Measurements from ENCODE around the gene CAP2. TPM values are rescaled to one million over a fixed set of nuclear protein-coding genes. Genes with fewer than 3 reads are reported as not detected.
"Not testable (repeated sequence)": the region's sequence is repeated elsewhere in the genome, so short reads cannot be mapped to it uniquely, and the experiment has no call there.

CAP2 gene
- total RNA-seq, 1 donor from 2014 or later, result not detected

- no peak overlapping the region for H3K4me3 Mint-ChIP-seq
Observed at GRCh38 chr6:17530321-17530835, 137.0 kb downstream of the CAP2 start.

GRCh38 chr6:17536586-17536985 is 143.2 kb downstream of the CAP2 start:
- Mint-ChIP-seq H3K36me3 (ENCODE audit: low read depth) (no peaks in the 10 kb centered on the region), H3K4me3 (no peak overlapping the region), H3K27ac (no peak overlapping the region), H3K4me1 (no peaks in the 10 kb centered on the region), H3K9me3 (no peaks in the 10 kb centered on the region), H3K27me3 (peaks cover 9% of the 10 kb centered on the region)
- no peak for DNase-seq
- intact Hi-C loops (cut with micrococcal nuclease), result no loop called here

More at GRCh38 chr6:17530321-17530835, 137.0 kb downstream of the CAP2 start:
- intact Hi-C loops (cut with micrococcal nuclease), result no loop called here
- DNase-seq, result no peak
- no peaks in the 10 kb centered on the region for H3K9me3 Mint-ChIP-seq
- H3K4me1 Mint-ChIP-seq, result no peaks in the 10 kb centered on the region
- no peaks in the 10 kb centered on the region for H3K36me3 Mint-ChIP-seq (ENCODE audit: low read depth)
- H3K27ac Mint-ChIP-seq, result no peak overlapping the region
- H3K27me3 Mint-ChIP-seq, result peaks cover 13% of the 10 kb centered on the region

GRCh38 chr6:17542243-17542642 is 148.8 kb downstream of the CAP2 start:
- Mint-ChIP-seq H3K36me3 (ENCODE audit: low read depth) (no peaks in the 10 kb centered on the region), H3K27me3 (peaks cover 5% of the 10 kb centered on the region), H3K4me1 (no peaks in the 10 kb centered on the region), H3K4me3 (no peak overlapping the region), H3K9me3 (no peaks in the 10 kb centered on the region), H3K27ac (no peak overlapping the region)
- DNase-seq, result no peak
- intact Hi-C loops (cut with micrococcal nuclease), result no loop called here

GRCh38 chr6:17545681-17546080 is 152.3 kb downstream of the CAP2 start:
- DNase-seq; H3K27me3 Mint-ChIP-seq; H3K27ac Mint-ChIP-seq; H3K4me1 Mint-ChIP-seq; H3K9me3 Mint-ChIP-seq; H3K4me3 Mint-ChIP-seq; intact Hi-C loops (cut with micrococcal nuclease); H3K36me3 Mint-ChIP-seq (ENCODE audit: low read depth): not testable (repeated sequence)

- DNase-seq, result no peak
- H3K27ac Mint-ChIP-seq, result no peak overlapping the region
- H3K4me3 Mint-ChIP-seq, result no peak overlapping the region
- intact Hi-C loops (cut with micrococcal nuclease), result no loop called here
- H3K36me3 Mint-ChIP-seq (ENCODE audit: low read depth), result no peaks in the 10 kb centered on the region
- peaks cover 5% of the 10 kb centered on the region for H3K27me3 Mint-ChIP-seq
- H3K4me1 Mint-ChIP-seq, result no peaks in the 10 kb centered on the region
- no peaks in the 10 kb centered on the region for H3K9me3 Mint-ChIP-seq
Observed at GRCh38 chr6:17551383-17551958, 158.1 kb downstream of the CAP2 start.

GRCh38 chr6:17552861-17553260 is 159.5 kb downstream of the CAP2 start:
- no peaks in the 10 kb centered on the region for H3K4me1 Mint-ChIP-seq
- H3K9me3 Mint-ChIP-seq, result no peaks in the 10 kb centered on the region
- DNase-seq, result no peak
- H3K36me3 Mint-ChIP-seq (ENCODE audit: low read depth), result no peaks in the 10 kb centered on the region
- intact Hi-C loops (cut with micrococcal nuclease), result no loop called here
- no peak overlapping the region for H3K27ac Mint-ChIP-seq
- H3K4me3 Mint-ChIP-seq, result no peak overlapping the region
- peaks cover 8% of the 10 kb centered on the region for H3K27me3 Mint-ChIP-seq

- no peak overlapping the region for H3K4me3 Mint-ChIP-seq
- intact Hi-C loops (cut with micrococcal nuclease), result no loop called here
- DNase-seq, result no peak
- H3K4me1 Mint-ChIP-seq, result no peaks in the 10 kb centered on the region
- H3K27ac Mint-ChIP-seq, result no peak overlapping the region
- H3K9me3 Mint-ChIP-seq, result peaks cover 8% of the 10 kb centered on the region
- peaks cover 4% of the 10 kb centered on the region for H3K27me3 Mint-ChIP-seq
- no peaks in the 10 kb centered on the region for H3K36me3 Mint-ChIP-seq (ENCODE audit: low read depth)
Observed at GRCh38 chr6:17556014-17556413, 162.6 kb downstream of the CAP2 start.

- Mint-ChIP-seq H3K27ac (no peak overlapping the region), H3K36me3 (ENCODE audit: low read depth) (peaks cover 1% of the 10 kb centered on the region), H3K4me1 (no peaks in the 10 kb centered on the region), H3K9me3 (peaks cover 15% of the 10 kb centered on the region), H3K27me3 (peaks cover 4% of the 10 kb centered on the region), H3K4me3 (no peak overlapping the region)
- DNase-seq, result no peak
- intact Hi-C loops (cut with micrococcal nuclease), result no loop called here
Observed at GRCh38 chr6:17562636-17563035, 169.2 kb downstream of the CAP2 start.

- Mint-ChIP-seq H3K27ac (no peak overlapping the region), H3K27me3 (peaks cover 1% of the 10 kb centered on the region), H3K4me1 (no peaks in the 10 kb centered on the region), H3K4me3 (no peak overlapping the region), H3K36me3 (ENCODE audit: low read depth) (peaks cover 1% of the 10 kb centered on the region), H3K9me3 (peaks cover 7% of the 10 kb centered on the region)
- intact Hi-C loops (cut with micrococcal nuclease), result no loop called here
- DNase-seq, result no peak
Observed at GRCh38 chr6:17565399-17565798, 172.0 kb downstream of the CAP2 start.

- peak; percentile 30 for DNase-seq
- no peak overlapping the region for H3K27ac Mint-ChIP-seq
- H3K4me3 Mint-ChIP-seq, result no peak overlapping the region
- H3K9me3 Mint-ChIP-seq, result peaks cover 12% of the 10 kb centered on the region
- H3K4me1 Mint-ChIP-seq, result no peaks in the 10 kb centered on the region
- no peaks in the 10 kb centered on the region for H3K36me3 Mint-ChIP-seq (ENCODE audit: low read depth)
- intact Hi-C loops (cut with micrococcal nuclease), result no loop called here
- H3K27me3 Mint-ChIP-seq, result peaks cover 20% of the 10 kb centered on the region
Observed at GRCh38 chr6:17574866-17575560, 181.6 kb downstream of the CAP2 start.

- no peak overlapping the region for H3K27ac Mint-ChIP-seq
- DNase-seq, result peak; percentile 36
- no peaks in the 10 kb centered on the region for H3K36me3 Mint-ChIP-seq (ENCODE audit: low read depth)
- H3K27me3 Mint-ChIP-seq, result peaks cover 29% of the 10 kb centered on the region
- intact Hi-C loops (cut with micrococcal nuclease), result no loop called here
- H3K4me3 Mint-ChIP-seq, result no peak overlapping the region
- H3K4me1 Mint-ChIP-seq, result peaks cover 3% of the 10 kb centered on the region
- H3K9me3 Mint-ChIP-seq, result peaks cover 16% of the 10 kb centered on the region
Observed at GRCh38 chr6:17577059-17577458, 183.7 kb downstream of the CAP2 start.

- intact Hi-C loops (cut with micrococcal nuclease), result loop anchor here (10.0 kb wide), 1 partner anchor 186 kb away; the partner anchor contains the start of gene CAP2
- Mint-ChIP-seq H3K36me3 (ENCODE audit: low read depth) (no peaks in the 10 kb centered on the region), H3K4me3 (peak overlapping the region; percentile 77), H3K27ac (peak overlapping the region; percentile 35), H3K27me3 (peaks cover 33% of the 10 kb centered on the region), H3K4me1 (peaks cover 8% of the 10 kb centered on the region), H3K9me3 (peaks cover 16% of the 10 kb centered on the region)
- peak; percentile 77 for DNase-seq
Observed at GRCh38 chr6:17580518-17581048, 187.2 kb downstream of the CAP2 start.

GRCh38 chr6:17581282-17581681 is 187.9 kb downstream of the CAP2 start:
- intact Hi-C loops (cut with micrococcal nuclease), result loop anchor here (10.0 kb wide), 1 partner anchor 186 kb away; the partner anchor contains the start of gene CAP2
- Mint-ChIP-seq H3K9me3 (peaks cover 16% of the 10 kb centered on the region), H3K27me3 (peaks cover 33% of the 10 kb centered on the region), H3K4me3 (peak overlapping the region; percentile 71)
- H3K27ac Mint-ChIP-seq; H3K36me3 Mint-ChIP-seq (ENCODE audit: low read depth); H3K4me1 Mint-ChIP-seq: not testable (repeated sequence)
- peak; percentile 60 for DNase-seq

- H3K4me1 Mint-ChIP-seq, result peaks cover 9% of the 10 kb centered on the region
- H3K9me3 Mint-ChIP-seq, result peaks cover 4% of the 10 kb centered on the region
- peaks cover 20% of the 10 kb centered on the region for H3K27me3 Mint-ChIP-seq
- no peaks in the 10 kb centered on the region for H3K36me3 Mint-ChIP-seq (ENCODE audit: low read depth)
- intact Hi-C loops (cut with micrococcal nuclease), result loop anchor here (1.0 to 10.0 kb wide), 3 partner anchors 189 to 231 kb away; partner anchors contain the start of gene CAP2
- no peak for DNase-seq
- H3K4me3 Mint-ChIP-seq, result no peak overlapping the region
- H3K27ac Mint-ChIP-seq, result no peak overlapping the region
Observed at GRCh38 chr6:17583811-17584210, 190.4 kb downstream of the CAP2 start.
